GM19240 (cell line): ENCODE data around the gene MAPK14.
"Not testable (repeated sequence)": the region's sequence is repeated elsewhere in the genome, so short reads cannot be mapped to it uniquely, and the experiment has no call there.

Source experiments
- DNase-seq: peaks from one replicate; pipeline ENCODE4 v3.0.0; 2011; ENCODE audit warnings: low spot score; ENCODE audit not compliant: insufficient read length

Gene MAPK14

GRCh38 chr6:36027501-36028087 is at the start of gene MAPK14:
MAPK14 (plus strand) TSS chr6:36027808; CDS start chr6:36028158, 350 bp downstream.
- peak; percentile 96 for DNase-seq

GRCh38 chr6:35980126-35980525 is 47.5 kb upstream of the MAPK14 start:
- DNase-seq, result not testable (repeated sequence)

- no peak for DNase-seq
These were observed 46.5 kb upstream of the MAPK14 start for GRCh38 chr6:35980991-35981645.

- no peak for DNase-seq
These were observed 42.9 kb upstream of the MAPK14 start for GRCh38 chr6:35984701-35985100.

GRCh38 chr6:35988047-35988446 is 39.6 kb upstream of the MAPK14 start:
- DNase-seq, result not testable (repeated sequence)

- no peak for DNase-seq
These were observed 34.5 kb upstream of the MAPK14 start for GRCh38 chr6:35993150-35993549.

GRCh38 chr6:36000451-36000850 is 27.2 kb upstream of the MAPK14 start:
- DNase-seq, result no peak

- DNase-seq, result no peak
These were observed 11.9 kb upstream of the MAPK14 start for GRCh38 chr6:36015666-36016065.

GRCh38 chr6:36018339-36018738 is 9.3 kb upstream of the MAPK14 start:
- DNase-seq, result no peak

- DNase-seq, result no peak
These were observed 8.4 kb upstream of the MAPK14 start for GRCh38 chr6:36019167-36019566.

- DNase-seq, result no peak
These were observed 7.5 kb upstream of the MAPK14 start for GRCh38 chr6:36020154-36020553.

- DNase-seq, result no peak
These were observed 3.4 kb upstream of the MAPK14 start, which contains the start of gene SLC26A8 for GRCh38 chr6:36023996-36024795. SLC26A8 (minus strand) TSS chr6:36024641; CDS start chr6:36019707, 4,934 bp downstream.

GRCh38 chr6:36025260-36025931 is 2.2 kb upstream of the MAPK14 start:
- no peak for DNase-seq

GRCh38 chr6:36025932-36026327 is 1.7 kb upstream of the MAPK14 start:
- no peak for DNase-seq

GRCh38 chr6:36028088-36028876 is 674 bp downstream of the MAPK14 start:
- no peak for DNase-seq

GRCh38 chr6:36028877-36029324 is 1.3 kb downstream of the MAPK14 start:
- no peak for DNase-seq

GRCh38 chr6:36029464-36029863 is 1.9 kb downstream of the MAPK14 start:
- DNase-seq, result no peak

- no peak for DNase-seq
These were observed 4.7 kb downstream of the MAPK14 start for GRCh38 chr6:36032261-36032660.

- DNase-seq, result not testable (repeated sequence)
These were observed 5.5 kb downstream of the MAPK14 start for GRCh38 chr6:36033144-36033543.

GRCh38 chr6:36033935-36034334 is 6.3 kb downstream of the MAPK14 start:
- DNase-seq, result no peak

GRCh38 chr6:36034441-36034840 is 6.8 kb downstream of the MAPK14 start:
- DNase-seq, result no peak
